Measurements from ENCODE around the gene NTRK2. TPM values are rescaled to one million over a fixed set of nuclear protein-coding genes. Genes with fewer than 3 reads are reported as not detected.
A peak's percentile ranks its signal among the peaks of the same experiment; 100 is the strongest.

Gene NTRK2
- total RNA-seq (2014; rRNA removed; shearing (Covaris generic)): 0.16 TPM in 2 replicates

GRCh38 chr9:84669288-84670137 lies at the start of gene NTRK2:
Gene NTRK2 (plus strand): TSS chr9:84669729. CDS start chr9:84670749, 1,020 bp downstream.
- H3K27ac ChIP-seq: no peak within 1 kb of the TSS
- H3K27me3 ChIP-seq (replicated peaks): peaks cover 61% of the 10 kb centered on the region
- DNase-seq (ENCODE audit: low read depth in 1 of 2, low spot score in 2 of 2): peak; percentile 12 to 40
- no peaks in the 10 kb centered on the region for H3K9me3 ChIP-seq (replicated peaks)
- H3K4me3 ChIP-seq: peak within 1 kb of the TSS; percentile 23
- no peaks in the 10 kb centered on the region for H3K36me3 ChIP-seq
- H3K4me1 ChIP-seq (replicated peaks): peaks cover 28% of the 10 kb centered on the region

- no peaks in the 10 kb centered on the region for H3K4me1 ChIP-seq (replicated peaks)
- H3K36me3 ChIP-seq: no peaks in the 10 kb centered on the region
- no peaks in the 10 kb centered on the region for H3K27me3 ChIP-seq (replicated peaks)
- no peak overlapping the region for H3K27ac ChIP-seq
- no peaks in the 10 kb centered on the region for H3K9me3 ChIP-seq (replicated peaks)
- DNase-seq (ENCODE audit: low read depth in 1 of 2, low spot score in 2 of 2): no peak
- H3K4me3 ChIP-seq: no peak overlapping the region
Measured at GRCh38 chr9:84620338-84620737, 49.2 kb upstream of the NTRK2 start.

GRCh38 chr9:84621811-84622210 lies 47.7 kb upstream of the NTRK2 start:
- Histone ChIP-seq H3K4me3 (no peak overlapping the region), H3K27me3 (replicated peaks) (no peaks in the 10 kb centered on the region), H3K36me3 (no peaks in the 10 kb centered on the region), H3K4me1 (replicated peaks) (no peaks in the 10 kb centered on the region), H3K27ac (no peak overlapping the region), H3K9me3 (replicated peaks) (no peaks in the 10 kb centered on the region)
- no peak for DNase-seq (ENCODE audit: low read depth in 1 of 2, low spot score in 2 of 2)

GRCh38 chr9:84622981-84623380 lies 46.5 kb upstream of the NTRK2 start:
- Histone ChIP-seq H3K27ac (no peak overlapping the region), H3K27me3 (replicated peaks) (no peaks in the 10 kb centered on the region), H3K4me3 (no peak overlapping the region), H3K36me3 (no peaks in the 10 kb centered on the region), H3K9me3 (replicated peaks) (no peaks in the 10 kb centered on the region), H3K4me1 (replicated peaks) (no peaks in the 10 kb centered on the region)
- no peak for DNase-seq (ENCODE audit: low read depth in 1 of 2, low spot score in 2 of 2)

GRCh38 chr9:84636436-84636835 lies 33.1 kb upstream of the NTRK2 start:
- DNase-seq (ENCODE audit: low read depth in 1 of 2, low spot score in 2 of 2): no peak
- Histone ChIP-seq H3K4me3 (no peak overlapping the region), H3K9me3 (replicated peaks) (no peaks in the 10 kb centered on the region), H3K36me3 (no peaks in the 10 kb centered on the region), H3K27ac (no peak overlapping the region), H3K4me1 (replicated peaks) (no peaks in the 10 kb centered on the region), H3K27me3 (replicated peaks) (no peaks in the 10 kb centered on the region)

GRCh38 chr9:84642553-84643141 lies 26.9 kb upstream of the NTRK2 start:
- no peaks in the 10 kb centered on the region for H3K36me3 ChIP-seq
- H3K4me1 ChIP-seq (replicated peaks): no peaks in the 10 kb centered on the region
- H3K4me3 ChIP-seq: no peak overlapping the region
- H3K27ac ChIP-seq: no peak overlapping the region
- H3K9me3 ChIP-seq (replicated peaks): no peaks in the 10 kb centered on the region
- DNase-seq (ENCODE audit: low read depth in 1 of 2, low spot score in 2 of 2): no peak
- H3K27me3 ChIP-seq (replicated peaks): no peaks in the 10 kb centered on the region

GRCh38 chr9:84647699-84648098 lies 21.8 kb upstream of the NTRK2 start:
- no peaks in the 10 kb centered on the region for H3K9me3 ChIP-seq (replicated peaks)
- no peak overlapping the region for H3K27ac ChIP-seq
- no peaks in the 10 kb centered on the region for H3K4me1 ChIP-seq (replicated peaks)
- H3K36me3 ChIP-seq: no peaks in the 10 kb centered on the region
- no peaks in the 10 kb centered on the region for H3K27me3 ChIP-seq (replicated peaks)
- H3K4me3 ChIP-seq: no peak overlapping the region
- no peak for DNase-seq (ENCODE audit: low read depth in 1 of 2, low spot score in 2 of 2)

- Histone ChIP-seq H3K27ac (no peak overlapping the region), H3K27me3 (replicated peaks) (no peaks in the 10 kb centered on the region), H3K9me3 (replicated peaks) (no peaks in the 10 kb centered on the region), H3K4me3 (no peak overlapping the region), H3K36me3 (no peaks in the 10 kb centered on the region), H3K4me1 (replicated peaks) (no peaks in the 10 kb centered on the region)
- no peak for DNase-seq (ENCODE audit: low read depth in 1 of 2, low spot score in 2 of 2)
Measured at GRCh38 chr9:84652496-84653120, 16.9 kb upstream of the NTRK2 start.

- H3K27me3 ChIP-seq (replicated peaks): no peaks in the 10 kb centered on the region
- H3K36me3 ChIP-seq: no peaks in the 10 kb centered on the region
- H3K27ac ChIP-seq: no peak overlapping the region
- no peaks in the 10 kb centered on the region for H3K4me1 ChIP-seq (replicated peaks)
- H3K9me3 ChIP-seq (replicated peaks): no peaks in the 10 kb centered on the region
- no peak overlapping the region for H3K4me3 ChIP-seq
- DNase-seq (ENCODE audit: low read depth in 1 of 2, low spot score in 2 of 2): no peak
Measured at GRCh38 chr9:84655447-84655846, 14.1 kb upstream of the NTRK2 start.

- Histone ChIP-seq H3K4me3 (no peak overlapping the region), H3K27ac (no peak overlapping the region), H3K4me1 (replicated peaks) (no peaks in the 10 kb centered on the region), H3K36me3 (no peaks in the 10 kb centered on the region), H3K9me3 (replicated peaks) (no peaks in the 10 kb centered on the region), H3K27me3 (replicated peaks) (no peaks in the 10 kb centered on the region; the same call in 1 of the 2 replicates)
- no peak for DNase-seq (ENCODE audit: low read depth in 1 of 2, low spot score in 2 of 2)
Measured at GRCh38 chr9:84659313-84659712, 10.2 kb upstream of the NTRK2 start.

GRCh38 chr9:84659773-84660172 lies 9.8 kb upstream of the NTRK2 start:
- Histone ChIP-seq H3K4me3 (no peak overlapping the region), H3K27ac (no peak overlapping the region), H3K9me3 (replicated peaks) (no peaks in the 10 kb centered on the region), H3K27me3 (replicated peaks) (no peaks in the 10 kb centered on the region; the same call in 1 of the 2 replicates), H3K4me1 (replicated peaks) (no peaks in the 10 kb centered on the region), H3K36me3 (no peaks in the 10 kb centered on the region)
- DNase-seq (ENCODE audit: low read depth in 1 of 2, low spot score in 2 of 2): no peak

- H3K27me3 ChIP-seq (replicated peaks): peaks cover 61% of the 10 kb centered on the region
- peak in 1 of 2 experiments; percentile 13 for DNase-seq (ENCODE audit: low read depth in 1 of 2, low spot score in 2 of 2)
- peak overlapping the region; percentile 23 for H3K4me3 ChIP-seq
- H3K9me3 ChIP-seq (replicated peaks): no peaks in the 10 kb centered on the region
- no peaks in the 10 kb centered on the region for H3K36me3 ChIP-seq
- peaks cover 28% of the 10 kb centered on the region for H3K4me1 ChIP-seq (replicated peaks)
- H3K27ac ChIP-seq: no peak overlapping the region
Measured at GRCh38 chr9:84667571-84668195, 1.8 kb upstream of the NTRK2 start.

- no peaks in the 10 kb centered on the region for H3K9me3 ChIP-seq (replicated peaks)
- H3K4me3 ChIP-seq: peak overlapping the region; percentile 23
- peaks cover 28% of the 10 kb centered on the region for H3K4me1 ChIP-seq (replicated peaks)
- peak; percentile 57 for DNase-seq (ENCODE audit: low read depth in 1 of 2, low spot score in 2 of 2)
- H3K36me3 ChIP-seq: no peaks in the 10 kb centered on the region
- H3K27ac ChIP-seq: no peak overlapping the region
- peaks cover 61% of the 10 kb centered on the region for H3K27me3 ChIP-seq (replicated peaks)
Measured at GRCh38 chr9:84668196-84669012, 1.1 kb upstream of the NTRK2 start.

Data from SJSA1 (cell line).